ENCODE data around the gene CPA4. TPM values are rescaled to one million over a fixed set of nuclear protein-coding genes. Genes with fewer than 3 reads are reported as not detected.

CPA4 gene
- polyA plus RNA-seq, 12 donors: 1.1 to 10.0 (median 2.1) TPM; not detected in 2

- DNase-seq: no peak
Measured at GRCh38 chr7:130342701-130343380, 49.9 kb downstream of the CPA4 start.

DNA sequence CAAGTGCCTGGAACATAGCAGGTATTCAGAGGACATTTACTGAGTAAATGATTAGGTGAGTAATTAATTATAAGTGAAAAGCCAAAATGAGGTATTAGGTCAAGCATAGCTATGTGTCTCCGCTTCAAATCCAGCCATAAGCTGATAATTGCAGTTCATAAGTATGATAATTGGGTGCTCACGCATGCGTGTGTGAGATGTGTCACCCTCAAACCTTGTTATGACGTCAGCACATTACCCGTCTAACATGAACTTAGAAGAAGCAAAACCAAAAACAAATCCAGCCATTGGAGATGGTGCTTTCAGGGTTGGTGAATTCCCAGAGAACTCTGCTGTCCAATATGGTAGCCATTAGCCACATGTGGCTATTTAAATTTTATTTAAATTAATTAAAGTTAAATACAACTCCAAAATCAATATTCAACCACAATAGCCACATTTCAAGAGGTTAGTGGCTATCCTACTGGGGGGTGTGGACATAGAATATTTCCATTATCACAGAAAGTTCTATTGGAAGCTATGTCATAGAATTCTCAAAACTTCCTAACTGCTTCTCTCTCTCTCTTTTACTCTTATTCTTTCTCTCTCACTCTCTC lies 51.4 kb downstream of the CPA4 start, which contains the start of gene CPA5:
Gene CPA5 (plus strand): TSS at position 546 of the 596 bp plus-strand sequence. CDS start 1,670 bp downstream, outside the sequence.
- no peak for DNase-seq

DNA sequence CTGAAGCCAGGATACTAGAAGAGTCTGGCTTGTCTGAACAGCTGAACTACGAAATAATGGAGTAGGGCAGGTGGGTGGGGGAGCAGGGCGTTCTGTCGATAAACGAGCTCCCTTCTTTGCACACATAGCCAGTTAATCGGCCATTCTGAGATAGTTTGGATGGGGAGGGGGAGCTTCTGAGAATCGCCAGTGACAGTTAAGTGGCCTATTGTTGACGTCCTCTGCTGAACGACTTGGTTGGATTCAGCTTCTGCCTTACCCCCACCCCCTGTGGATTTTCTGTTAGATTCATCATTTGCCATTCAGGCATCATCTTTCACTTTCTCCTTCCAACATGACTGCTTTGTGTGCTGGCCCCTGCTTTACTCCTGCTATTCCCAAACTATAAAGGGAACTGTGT lies 52.2 kb downstream of the CPA4 start:
- peak; percentile 80 for DNase-seq

- no peak for DNase-seq
Measured at GRCh38 chr7:130345725-130346124, 52.8 kb downstream of the CPA4 start.

DNA sequence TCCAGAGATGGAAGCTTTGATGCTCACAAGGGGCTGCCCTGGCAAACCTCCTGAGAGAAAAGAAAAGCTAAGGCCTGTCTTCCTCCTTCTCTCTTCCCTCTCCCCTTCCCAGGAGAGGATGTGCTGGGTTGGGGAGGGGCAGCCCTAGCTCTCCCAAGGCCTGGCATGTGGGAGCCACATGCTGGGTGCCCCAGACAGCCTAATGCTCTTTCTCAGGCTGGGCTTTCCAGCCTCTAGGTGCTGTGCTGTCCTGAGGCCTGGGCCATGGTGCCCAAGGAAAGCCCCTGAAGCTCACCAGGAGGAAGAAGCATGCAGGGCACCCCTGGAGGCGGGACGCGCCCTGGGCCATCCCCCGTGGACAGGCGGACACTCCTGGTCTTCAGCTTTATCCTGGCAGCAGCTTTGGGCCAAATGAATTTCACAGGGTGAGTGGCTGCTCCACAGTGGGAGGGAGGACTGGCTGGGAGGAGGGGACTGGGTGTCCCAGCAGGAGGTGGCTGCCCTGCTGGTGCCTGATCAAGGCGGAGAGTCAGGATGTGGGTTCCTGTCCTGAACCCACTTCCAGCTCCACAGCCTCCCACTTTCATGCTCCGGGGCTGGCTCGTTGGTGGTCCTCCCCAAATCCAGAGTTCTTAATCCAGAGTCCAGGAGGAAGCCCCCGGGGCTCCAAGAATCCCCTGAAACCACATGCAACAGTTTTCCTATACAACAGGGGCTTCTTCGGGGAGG lies 53.4 kb downstream of the CPA4 start:
- DNase-seq: no peak

GRCh38 chr7:130346941-130347340 lies 54.0 kb downstream of the CPA4 start:
- no peak for DNase-seq

DNA sequence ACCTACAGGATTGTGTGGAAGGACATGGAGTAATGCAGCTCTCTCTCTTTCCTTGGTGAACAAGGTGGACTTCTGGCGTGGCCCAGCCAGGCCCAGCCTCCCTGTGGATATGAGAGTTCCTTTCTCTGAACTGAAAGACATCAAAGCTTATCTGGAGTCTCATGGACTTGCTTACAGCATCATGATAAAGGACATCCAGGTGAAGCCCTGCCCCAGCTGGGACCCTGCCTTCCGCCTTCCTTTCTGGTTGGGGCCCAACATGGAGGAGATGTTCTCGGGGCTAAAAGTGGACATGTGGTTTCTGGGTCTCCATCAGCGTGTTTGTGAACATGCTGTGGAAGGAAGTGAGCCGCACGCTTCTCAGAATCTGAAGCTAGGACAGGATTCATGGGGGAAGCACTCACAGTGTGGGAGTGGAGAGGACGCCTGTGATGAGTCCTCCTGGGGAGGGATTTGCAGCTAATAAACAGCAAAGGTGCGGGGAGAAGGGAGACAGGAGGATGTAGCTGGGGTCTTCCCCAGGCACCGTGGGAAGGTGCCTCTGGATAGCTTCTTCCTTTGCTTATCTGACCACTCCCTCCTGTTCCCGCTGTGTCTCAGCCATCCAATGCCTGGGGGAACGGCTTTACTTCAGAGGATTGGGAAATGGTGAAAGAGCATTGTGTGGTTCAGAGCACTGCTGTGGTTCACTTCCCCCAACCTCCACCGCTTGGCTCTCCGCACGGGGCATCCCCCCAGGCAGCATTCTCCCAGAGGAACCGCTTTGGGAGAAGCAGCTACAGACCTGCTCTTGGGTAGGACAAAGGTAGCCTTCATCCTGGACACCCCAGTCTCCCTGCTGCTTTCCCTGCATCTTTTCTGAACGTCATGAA lies 57.2 kb downstream of the CPA4 start:
- no peak for DNase-seq

GRCh38 chr7:130350945-130351790 lies 58.2 kb downstream of the CPA4 start:
- DNase-seq: peak; percentile 91

- no peak for DNase-seq
Measured at GRCh38 chr7:130351791-130352090, 58.8 kb downstream of the CPA4 start.

DNA sequence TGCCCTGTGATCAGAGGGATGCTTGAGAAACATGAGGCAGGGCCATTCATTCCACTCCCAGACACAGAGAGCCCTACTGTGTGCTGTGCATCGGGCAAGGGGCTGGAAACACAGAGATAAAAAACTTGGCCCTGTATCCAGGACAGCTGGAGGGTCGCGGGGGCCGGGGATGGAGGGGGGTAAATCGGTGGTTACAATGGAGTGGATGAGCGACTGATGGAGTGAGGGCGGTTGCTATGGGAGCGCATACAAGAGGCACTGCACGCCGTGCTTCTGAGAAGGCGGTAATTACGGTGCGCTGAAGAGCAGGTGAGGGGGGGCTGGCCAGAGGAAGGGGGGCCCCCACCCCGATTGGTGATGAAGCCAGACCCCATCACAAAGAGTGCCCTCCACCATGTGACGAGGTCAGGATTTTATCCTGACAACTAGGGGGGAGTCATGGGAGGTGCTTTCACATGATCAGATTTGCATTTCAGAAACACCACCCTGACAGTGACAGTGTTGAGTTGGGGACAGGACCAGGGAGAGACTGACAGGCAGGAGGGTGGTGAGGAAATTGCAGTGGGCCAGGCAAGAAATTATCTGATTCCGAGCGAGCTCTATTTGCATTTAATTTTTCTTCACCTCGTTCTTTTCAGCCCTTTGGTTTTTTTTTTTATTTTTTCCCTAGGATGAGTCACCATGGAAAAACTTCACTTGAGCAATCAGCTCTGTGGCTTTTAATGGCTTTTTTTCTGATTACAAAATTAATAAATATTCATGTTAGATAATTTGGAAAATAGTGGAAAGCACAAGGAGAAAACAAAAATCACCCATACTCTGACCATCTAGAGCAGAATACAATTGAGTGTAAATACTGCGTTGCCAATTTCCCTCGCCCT lies 59.5 kb downstream of the CPA4 start:
- no peak for DNase-seq

DNA sequence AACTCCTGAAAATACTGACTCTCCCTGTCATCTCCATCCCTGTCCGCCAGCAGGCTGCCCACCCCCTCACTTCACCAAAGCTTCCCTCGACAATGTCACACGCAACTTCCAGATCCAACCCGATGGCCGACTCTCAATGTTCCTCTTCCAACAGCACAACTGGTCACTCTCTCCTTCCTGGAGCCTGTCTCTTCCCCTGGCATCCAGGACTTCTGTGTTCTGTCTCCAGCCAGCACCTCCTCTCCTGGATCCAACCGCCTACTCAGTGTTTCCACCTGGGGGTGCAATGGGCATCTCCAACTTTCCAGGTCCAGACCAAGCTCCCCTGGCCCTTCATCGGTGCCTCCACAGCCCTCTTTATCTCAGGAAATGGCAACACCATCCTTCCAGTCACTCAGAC lies 60.2 kb downstream of the CPA4 start:
- no peak for DNase-seq

- DNase-seq: peak; percentile 90
Measured at GRCh38 chr7:130356121-130356875, 63.3 kb downstream of the CPA4 start.

DNA sequence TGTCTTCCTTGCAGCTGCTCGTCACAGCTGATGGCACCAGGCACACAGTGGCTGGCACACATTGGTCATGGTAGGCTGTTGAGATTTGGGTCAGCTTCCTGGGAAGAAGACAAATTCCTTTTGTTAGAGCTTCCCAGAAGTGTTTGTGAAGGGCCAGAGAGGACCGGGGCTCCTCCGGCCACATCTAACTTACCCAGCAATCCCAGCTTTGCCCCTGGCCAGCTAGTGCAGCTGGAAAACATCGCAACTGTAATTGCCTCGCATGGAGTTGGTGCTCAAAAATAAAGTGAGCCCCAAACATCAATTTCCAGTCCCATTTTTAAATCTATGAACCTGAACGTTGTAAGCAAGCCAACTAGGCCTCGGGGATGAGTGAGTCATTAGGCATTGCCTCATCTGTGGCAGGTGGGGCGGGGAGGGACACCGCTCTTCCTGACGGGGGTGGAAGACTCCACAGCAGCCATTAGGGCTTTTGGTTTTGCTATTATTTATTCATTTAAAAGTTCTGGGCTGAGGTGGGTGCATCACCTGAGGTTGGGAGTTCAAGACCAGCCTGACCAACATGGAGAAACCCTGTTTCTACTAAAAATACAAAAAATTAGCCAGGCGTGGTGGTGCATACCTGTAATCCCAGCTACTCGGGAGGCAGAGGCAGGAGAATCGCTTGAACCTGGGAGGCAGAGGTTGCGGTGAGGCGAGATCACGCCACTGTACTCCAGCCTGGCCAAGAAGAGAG lies 64.1 kb downstream of the CPA4 start:
- DNase-seq: no peak

- DNase-seq: no peak
Measured at GRCh38 chr7:130358471-130358870, 65.5 kb downstream of the CPA4 start.

GRCh38 chr7:130359276-130359857 lies 66.4 kb downstream of the CPA4 start:
- no peak for DNase-seq

DNA sequence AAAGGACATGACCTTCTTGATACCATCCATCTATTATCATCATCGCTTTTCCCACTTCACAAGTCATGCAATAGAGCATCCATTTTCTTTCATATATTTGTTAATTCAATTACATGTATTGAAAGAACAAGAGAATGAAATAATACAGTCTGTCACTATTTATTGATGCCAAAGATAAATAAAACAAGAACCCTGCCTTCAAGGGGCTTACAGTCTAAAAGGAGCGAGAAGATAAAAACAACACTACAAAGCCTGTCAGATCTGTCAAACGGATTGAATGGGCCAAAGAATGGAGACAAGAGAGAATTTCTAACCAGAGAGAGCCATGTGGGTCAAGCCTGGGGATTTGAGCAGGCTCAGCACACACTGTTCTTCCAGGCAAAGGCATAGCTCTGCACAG lies 67.6 kb downstream of the CPA4 start:
- no peak for DNase-seq

DNA sequence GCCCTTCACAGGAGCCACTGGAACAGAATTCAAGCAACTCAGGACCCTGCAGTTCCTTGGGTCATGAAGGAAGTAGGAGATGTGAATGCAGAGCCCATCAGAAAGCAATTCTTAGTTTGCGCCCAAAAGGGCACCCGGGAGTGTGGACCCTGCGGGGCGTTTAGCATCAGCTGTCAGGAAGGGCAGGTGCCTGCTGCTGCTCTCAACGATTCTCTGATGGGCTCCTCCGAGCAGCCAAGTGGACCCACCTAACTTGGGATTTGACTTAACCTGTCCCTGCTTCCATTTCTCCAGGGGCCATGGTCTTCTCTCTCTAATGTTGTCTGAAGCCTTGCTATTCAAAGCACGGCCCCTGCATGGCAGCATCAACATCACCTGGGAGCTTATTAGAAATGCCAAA lies 68.7 kb downstream of the CPA4 start:
- no peak for DNase-seq

DNA sequence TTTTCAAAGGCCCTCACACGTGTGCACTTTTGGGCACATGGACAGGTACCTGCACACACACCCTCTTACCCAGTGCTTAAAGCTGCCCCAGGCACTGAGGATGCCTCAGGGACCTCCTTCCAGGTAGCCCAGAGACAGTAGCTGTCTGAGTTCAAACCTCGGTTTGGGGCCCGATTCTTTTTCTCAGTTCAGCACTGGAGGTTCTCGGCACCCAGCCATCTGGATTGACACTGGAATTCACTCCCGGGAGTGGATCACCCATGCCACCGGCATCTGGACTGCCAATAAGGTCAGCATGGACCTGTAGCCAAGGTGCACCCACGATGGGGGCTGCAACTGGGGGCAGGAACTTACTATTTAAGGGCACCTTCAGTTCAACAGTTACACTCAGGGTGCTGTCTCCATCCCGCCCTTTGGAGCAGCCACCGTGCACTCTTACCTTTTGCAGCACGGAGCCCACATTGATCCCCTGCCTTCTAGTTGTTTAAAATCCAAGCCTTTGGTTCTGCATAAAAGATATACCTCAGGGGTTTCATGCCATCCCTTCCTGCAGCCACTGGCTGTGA lies 69.4 kb downstream of the CPA4 start:
- DNase-seq: no peak

Measured in muscle of arm (tissue), 12 donors.